Measurements from ENCODE around the gene B4GALT5.

The B4GALT5 gene

GRCh38 chr20:49584418-49585382, 129.0 kb downstream of the B4GALT5 start:
- DNase-seq (ENCODE audit: low read depth), result no peak

GRCh38 chr20:49583669-49584417, 129.8 kb downstream of the B4GALT5 start:
- peak; percentile 47 for DNase-seq (ENCODE audit: low read depth)

- no peak for DNase-seq (ENCODE audit: low read depth)
These were observed 130.4 kb downstream of the B4GALT5 start for GRCh38 chr20:49583343-49583668.

All from ELR (cell line).